DND-41 (cell line): ENCODE results near the gene NPW.

ENCODE experiments used
- CTCF ChIP-seq: IDR thresholded peaks from 2 replicates; pipeline ENCODE4 v1.5.1; 2012; ENCODE audit warnings: borderline replicate concordance, low read length, moderate library complexity, mild to moderate bottlenecking; ENCODE audit not compliant: poor library complexity, severe bottlenecking; ENCODE audit errors: extremely low read depth
- EZH2 ChIP-seq: IDR thresholded peaks from 3 replicates; pipeline ENCODE4 v1.6.1; 2012; ENCODE audit warnings: borderline replicate concordance, low read depth, mild to moderate bottlenecking, moderate library complexity, low read length, inconsistent platforms; ENCODE audit not compliant: severe bottlenecking

DNA sequence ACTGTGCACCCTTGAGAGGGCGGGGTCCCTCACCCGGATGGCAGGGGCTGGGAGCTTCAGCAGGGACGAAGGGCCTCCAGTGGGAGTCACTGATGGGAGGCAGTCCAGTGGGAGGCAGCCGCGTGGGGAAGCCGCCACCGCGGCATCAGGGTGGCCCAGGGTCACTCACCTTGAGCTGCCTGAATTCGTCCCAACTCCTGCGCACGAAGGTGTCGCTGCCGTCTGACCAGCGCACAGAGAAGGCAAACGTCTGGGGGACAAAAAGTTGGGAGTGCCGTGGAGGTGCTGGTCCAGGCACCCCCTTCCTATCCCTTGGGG, 38.9 kb upstream of the NPW start:
- TF ChIP-seq CTCF (no peak), EZH2 (no peak)
